Karpas-422 (cell line): ENCODE data around the gene CSTA. TPM values are rescaled to one million over a fixed set of nuclear protein-coding genes. Genes with fewer than 3 reads are reported as not detected.

Experiments used
- DNase-seq: peaks from one replicate; pipeline ENCODE4 v3.0.0-alpha.2; 2015
- H2AFZ ChIP-seq: fragments of 200-600 bp; sonication (generic); 2 replicates; pipeline ENCODE4 v1.6.1; 2014; ENCODE audit warnings: antibody characterized with exemption, low read length, mixed read lengths
- H3K27ac ChIP-seq: fragments of 200-600 bp; sonication (generic); 2 replicates; pipeline ENCODE4 v1.5.1; 2014; ENCODE audit warnings: mild to moderate bottlenecking, low read length, moderate library complexity
- H3K27me3 ChIP-seq: fragments of 200-600 bp; sonication (generic); 2 replicates; pipeline ENCODE4 v1.6.1; 2014; ENCODE audit warnings: low read length, mixed read lengths
- H3K36me3 ChIP-seq: fragments of 200-600 bp; sonication (generic); 2 replicates; pipeline ENCODE4 v1.6.1; 2014; ENCODE audit warnings: low read length, mixed read lengths; ENCODE audit not compliant: insufficient read depth
- H3K4me1 ChIP-seq: fragments of 200-600 bp; sonication (generic); 2 replicates; pipeline ENCODE4 v1.6.1; 2014; ENCODE audit warnings: mild to moderate bottlenecking, low read length, mixed read lengths
- H3K4me2 ChIP-seq: fragments of 200-600 bp; sonication (generic); 2 replicates; pipeline ENCODE4 v1.6.1; 2014; ENCODE audit warnings: low read length, low read depth, mild to moderate bottlenecking; ENCODE audit not compliant: poor library complexity, severe bottlenecking
- H3K4me3 ChIP-seq: fragments of 200-600 bp; sonication (generic); 2 replicates; pipeline ENCODE4 v1.5.1; 2014; ENCODE audit warnings: mild to moderate bottlenecking, antibody characterized with exemption, low read length, mixed read lengths
- H3K79me2 ChIP-seq: fragments of 200-600 bp; sonication (generic); 2 replicates; pipeline ENCODE4 v1.6.1; 2014; ENCODE audit warnings: mild to moderate bottlenecking, low read length, mixed read lengths
- H3K9ac ChIP-seq: fragments of 200-600 bp; sonication (generic); 2 replicates; pipeline ENCODE4 v1.6.0; 2014; ENCODE audit warnings: low read length
- H3K9me2 ChIP-seq: fragments of 200-600 bp; sonication (generic), shearing (Covaris generic); replicated peaks from 2 replicates; pipeline ENCODE4 v1.6.0; 2014; ENCODE audit warnings: mild to moderate bottlenecking, low read length, moderate library complexity; ENCODE audit not compliant: insufficient read depth
- H3K9me3 ChIP-seq: fragments of 300-700, 200-600 bp; sonication (generic); 2 replicates; pipeline ENCODE4 v1.6.1; 2014; ENCODE audit warnings: low read length, mixed read lengths
- H4K20me1 ChIP-seq: fragments of 200-600 bp; sonication (generic); 2 replicates; pipeline ENCODE4 v1.6.1; 2014; ENCODE audit warnings: mild to moderate bottlenecking, antibody characterized with exemption, low read length, low read depth; ENCODE audit not compliant: insufficient read depth
- total RNA-seq: library from RNA; depleted of rRNA; stranded (reverse); fragments of >200 nt; shearing (Covaris generic); gene quantifications from 2 replicates; pipeline ENCODE4 v1.2.3, GENCODE V29; 2014; ENCODE audit warnings: low replicate concordance

The CSTA gene
- total RNA-seq, 1 experiment from 2014 or later = 10.5 TPM

GRCh38 chr3:122299872-122300460 lies 25.1 kb upstream of the CSTA start:
- H3K79me2 ChIP-seq = no peaks in the 10 kb centered on the region
- H3K9ac ChIP-seq = no peak overlapping the region
- no peaks in the 10 kb centered on the region for H3K27me3 ChIP-seq
- no peaks in the 10 kb centered on the region for H3K4me1 ChIP-seq
- no peaks in the 10 kb centered on the region for H3K36me3 ChIP-seq
- H4K20me1 ChIP-seq = no peaks in the 10 kb centered on the region
- H2AFZ ChIP-seq = no peak overlapping the region
- H3K9me3 ChIP-seq = no peaks in the 10 kb centered on the region; the same call in 1 of the 2 replicates
- no peaks in the 10 kb centered on the region for H3K9me2 ChIP-seq
- no peak overlapping the region for H3K4me2 ChIP-seq
- H3K27ac ChIP-seq = no peak overlapping the region
- no peak overlapping the region for H3K4me3 ChIP-seq
- DNase-seq = peak; percentile 84

GRCh38 chr3:122301063-122301462 lies 24.0 kb upstream of the CSTA start:
- Histone ChIP-seq H3K79me2 (no peaks in the 10 kb centered on the region), H3K4me1 (no peaks in the 10 kb centered on the region), H3K4me2 (no peak overlapping the region), H3K4me3 (no peak overlapping the region), H2AFZ (no peak overlapping the region), H3K9me3 (no peaks in the 10 kb centered on the region; the same call in 1 of the 2 replicates), H3K27ac (no peak overlapping the region), H3K9me2 (no peaks in the 10 kb centered on the region), H4K20me1 (no peaks in the 10 kb centered on the region), H3K27me3 (no peaks in the 10 kb centered on the region), H3K36me3 (no peaks in the 10 kb centered on the region), H3K9ac (no peak overlapping the region)
- no peak for DNase-seq

GRCh38 chr3:122305818-122306621 lies 19.0 kb upstream of the CSTA start:
- Histone ChIP-seq H2AFZ (no peak overlapping the region), H4K20me1 (no peaks in the 10 kb centered on the region), H3K4me3 (no peak overlapping the region), H3K27me3 (no peaks in the 10 kb centered on the region), H3K9me2 (no peaks in the 10 kb centered on the region), H3K9ac (no peak overlapping the region), H3K4me1 (no peaks in the 10 kb centered on the region), H3K9me3 (no peaks in the 10 kb centered on the region), H3K4me2 (no peak overlapping the region), H3K27ac (no peak overlapping the region), H3K79me2 (no peaks in the 10 kb centered on the region), H3K36me3 (no peaks in the 10 kb centered on the region)
- DNase-seq = peak; percentile 61

GRCh38 chr3:122306622-122306953 lies 18.5 kb upstream of the CSTA start:
- Histone ChIP-seq H3K79me2 (no peaks in the 10 kb centered on the region), H3K9me2 (no peaks in the 10 kb centered on the region), H3K4me3 (no peak overlapping the region), H3K36me3 (no peaks in the 10 kb centered on the region), H3K9ac (no peak overlapping the region), H2AFZ (no peak overlapping the region), H3K4me2 (no peak overlapping the region), H3K4me1 (no peaks in the 10 kb centered on the region), H3K27ac (no peak overlapping the region), H4K20me1 (no peaks in the 10 kb centered on the region), H3K27me3 (no peaks in the 10 kb centered on the region), H3K9me3 (no peaks in the 10 kb centered on the region)
- no peak for DNase-seq

GRCh38 chr3:122307094-122307687 lies 17.9 kb upstream of the CSTA start:
- DNase-seq = no peak
- no peaks in the 10 kb centered on the region for H3K27me3 ChIP-seq
- H3K9me2 ChIP-seq = no peaks in the 10 kb centered on the region
- no peak overlapping the region for H3K4me2 ChIP-seq
- no peaks in the 10 kb centered on the region for H3K4me1 ChIP-seq
- no peaks in the 10 kb centered on the region for H3K36me3 ChIP-seq
- H3K4me3 ChIP-seq = no peak overlapping the region
- no peaks in the 10 kb centered on the region for H4K20me1 ChIP-seq
- H2AFZ ChIP-seq = no peak overlapping the region
- H3K9ac ChIP-seq = no peak overlapping the region
- H3K9me3 ChIP-seq = no peaks in the 10 kb centered on the region
- no peak overlapping the region for H3K27ac ChIP-seq
- H3K79me2 ChIP-seq = no peaks in the 10 kb centered on the region

- H3K27me3 ChIP-seq = no peaks in the 10 kb centered on the region
- H2AFZ ChIP-seq = no peak overlapping the region
- H3K27ac ChIP-seq = no peak overlapping the region
- H3K9me2 ChIP-seq = no peaks in the 10 kb centered on the region
- no peak overlapping the region for H3K4me2 ChIP-seq
- H3K36me3 ChIP-seq = no peaks in the 10 kb centered on the region
- no peak for DNase-seq
- no peak overlapping the region for H3K9ac ChIP-seq
- no peaks in the 10 kb centered on the region for H3K4me1 ChIP-seq
- no peaks in the 10 kb centered on the region for H4K20me1 ChIP-seq
- no peaks in the 10 kb centered on the region for H3K79me2 ChIP-seq
- no peak overlapping the region for H3K4me3 ChIP-seq
- H3K9me3 ChIP-seq = no peaks in the 10 kb centered on the region
Measured at GRCh38 chr3:122307976-122308375, 17.1 kb upstream of the CSTA start.

- Histone ChIP-seq H3K79me2 (no peaks in the 10 kb centered on the region), H3K4me3 (no peak overlapping the region), H3K9ac (no peak overlapping the region), H3K9me3 (no peaks in the 10 kb centered on the region), H4K20me1 (no peaks in the 10 kb centered on the region), H3K27ac (no peak overlapping the region), H3K36me3 (no peaks in the 10 kb centered on the region), H3K27me3 (no peaks in the 10 kb centered on the region), H3K4me2 (no peak overlapping the region), H2AFZ (no peak overlapping the region), H3K9me2 (no peaks in the 10 kb centered on the region), H3K4me1 (no peaks in the 10 kb centered on the region)
- DNase-seq = no peak
Measured at GRCh38 chr3:122310361-122310760, 14.7 kb upstream of the CSTA start.

- H3K79me2 ChIP-seq = no peaks in the 10 kb centered on the region
- DNase-seq = no peak
- no peaks in the 10 kb centered on the region for H3K4me1 ChIP-seq
- no peak overlapping the region for H3K9ac ChIP-seq
- no peak overlapping the region for H3K27ac ChIP-seq
- H4K20me1 ChIP-seq = no peaks in the 10 kb centered on the region
- H3K4me3 ChIP-seq = no peak overlapping the region
- H3K4me2 ChIP-seq = no peak overlapping the region
- no peak overlapping the region for H2AFZ ChIP-seq
- no peaks in the 10 kb centered on the region for H3K9me2 ChIP-seq
- no peaks in the 10 kb centered on the region for H3K27me3 ChIP-seq
- no peaks in the 10 kb centered on the region for H3K9me3 ChIP-seq
- H3K36me3 ChIP-seq = no peaks in the 10 kb centered on the region
Measured at GRCh38 chr3:122312826-122313225, 12.2 kb upstream of the CSTA start.
